Suprapubic skin (tissue), 4 donors: Measurements from ENCODE around the gene ERVFRD-1. TPM values are rescaled to one million over a fixed set of nuclear protein-coding genes. Genes with fewer than 3 reads are reported as not detected.
"Not testable (repeated sequence)": the region's sequence is repeated elsewhere in the genome, so short reads cannot be mapped to it uniquely, and the experiment has no call there.

Experiments
- DNase-seq, 2 donors: peaks; one replicate each; pipeline ENCODE4 v3.0.0-alpha.2; 2019; ENCODE audit warnings: low spot score in 2 of 2
- H3K27ac ChIP-seq: fragments of 200-600 bp; sonication (generic); one replicate; pipeline ENCODE4 v1.5.1; 2019
- H3K27me3 ChIP-seq: fragments of 200-600 bp; sonication (generic); one replicate; pipeline ENCODE4 v1.5.1; 2019
- H3K36me3 ChIP-seq: fragments of 200-600 bp; sonication (generic); one replicate; pipeline ENCODE4 v1.5.1; 2019
- H3K4me1 ChIP-seq: fragments of 200-600 bp; sonication (generic); one replicate; pipeline ENCODE4 v1.5.1; 2019
- H3K4me3 ChIP-seq: fragments of 200-600 bp; sonication (generic); one replicate; pipeline ENCODE4 v1.5.1; 2019; ENCODE audit warnings: mild to moderate bottlenecking
- H3K9me3 ChIP-seq: fragments of 200-600 bp; sonication (generic); one replicate; pipeline ENCODE4 v1.5.1; 2019
- EP300 ChIP-seq: sonication (generic); formaldehyde crosslinking; IDR thresholded peaks from one replicate; pipeline ENCODE4 v1.6.1; 2017; ENCODE audit warnings: antibody characterized with exemption
- POLR2A ChIP-seq, 2 donors: fragments of 450-650 bp; IDR thresholded peaks; one replicate each; pipeline ENCODE4 v1.6.1; 2017; ENCODE audit warnings: antibody characterized with exemption in 2 of 2, mild to moderate bottlenecking in 2 of 2, moderate library complexity in 2 of 2
- POLR2AphosphoS5 ChIP-seq, 3 donors: sonication (generic); formaldehyde crosslinking; IDR thresholded peaks; one replicate each; pipeline ENCODE4 v1.6.1; 2017; ENCODE audit warnings: antibody characterized with exemption in 3 of 3
- WGBS: methylation state at CpG from one replicate; pipeline ENCODE4 v1.1.5; 2018; 5-methylcytosine and 5-hydroxymethylcytosine counted together
- total RNA-seq, 4 donors: library from RNA; depleted of rRNA; stranded (reverse); fragments of >200 nt; gene quantifications; one replicate each; pipeline ENCODE4 v1.1.0, GENCODE V29; 2016
- TF ChIP-seq, protein P1 (sequence below), 2 donors: fragments of 200-600 bp in 1 of 2; fragments of 450-650 bp in 1 of 2; sonication (generic) in 1 of 2; IDR thresholded peaks; one replicate each; pipeline ENCODE4 v1.5.1; 2016 to 2019; ENCODE audit warnings: antibody characterized with exemption in 2 of 2, mild to moderate bottlenecking in 1 of 2, moderate library complexity in 1 of 2

ERVFRD-1 gene
- total RNA-seq, 4 donors from 2014 or later = not detected

- Histone ChIP-seq H3K27ac (no peak overlapping the region), H3K4me1 (peaks cover 42% of the 10 kb centered on the region), H3K4me3 (no peak overlapping the region), H3K36me3 (no peaks in the 10 kb centered on the region), H3K27me3 (no peaks in the 10 kb centered on the region), H3K9me3 (no peaks in the 10 kb centered on the region)
- DNase-seq = no peak
- 93% methylated on average over 2 of the region's 2 CpGs for WGBS
- TF ChIP-seq POLR2AphosphoS5 (IDR thresholded peaks at IDR 0.05) (no peak), EP300 (no peak), POLR2A (IDR thresholded peaks at IDR 0.05) (no peak)
- TF ChIP-seq, protein P1, sequence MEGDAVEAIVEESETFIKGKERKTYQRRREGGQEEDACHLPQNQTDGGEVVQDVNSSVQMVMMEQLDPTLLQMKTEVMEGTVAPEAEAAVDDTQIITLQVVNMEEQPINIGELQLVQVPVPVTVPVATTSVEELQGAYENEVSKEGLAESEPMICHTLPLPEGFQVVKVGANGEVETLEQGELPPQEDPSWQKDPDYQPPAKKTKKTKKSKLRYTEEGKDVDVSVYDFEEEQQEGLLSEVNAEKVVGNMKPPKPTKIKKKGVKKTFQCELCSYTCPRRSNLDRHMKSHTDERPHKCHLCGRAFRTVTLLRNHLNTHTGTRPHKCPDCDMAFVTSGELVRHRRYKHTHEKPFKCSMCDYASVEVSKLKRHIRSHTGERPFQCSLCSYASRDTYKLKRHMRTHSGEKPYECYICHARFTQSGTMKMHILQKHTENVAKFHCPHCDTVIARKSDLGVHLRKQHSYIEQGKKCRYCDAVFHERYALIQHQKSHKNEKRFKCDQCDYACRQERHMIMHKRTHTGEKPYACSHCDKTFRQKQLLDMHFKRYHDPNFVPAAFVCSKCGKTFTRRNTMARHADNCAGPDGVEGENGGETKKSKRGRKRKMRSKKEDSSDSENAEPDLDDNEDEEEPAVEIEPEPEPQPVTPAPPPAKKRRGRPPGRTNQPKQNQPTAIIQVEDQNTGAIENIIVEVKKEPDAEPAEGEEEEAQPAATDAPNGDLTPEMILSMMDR (IDR thresholded peaks at IDR 0.05) = no peak
Measured at GRCh38 chr6:11123978-11124377, 12.5 kb upstream of the ERVFRD-1 start.

GRCh38 chr6:11122380-11122779 is 10.9 kb upstream of the ERVFRD-1 start:
- Histone ChIP-seq H3K36me3 (no peaks in the 10 kb centered on the region), H3K27me3 (no peaks in the 10 kb centered on the region), H3K4me1 (peaks cover 42% of the 10 kb centered on the region), H3K4me3 (no peak overlapping the region), H3K27ac (no peak overlapping the region), H3K9me3 (no peaks in the 10 kb centered on the region)
- WGBS = 81% methylated on average over 1 of the region's 1 CpG
- DNase-seq = no peak
- TF ChIP-seq POLR2A (IDR thresholded peaks at IDR 0.05) (no peak), POLR2AphosphoS5 (IDR thresholded peaks at IDR 0.05) (no peak), EP300 (no peak)
- TF ChIP-seq, protein P1 (IDR thresholded peaks at IDR 0.05) = no peak

DNA sequence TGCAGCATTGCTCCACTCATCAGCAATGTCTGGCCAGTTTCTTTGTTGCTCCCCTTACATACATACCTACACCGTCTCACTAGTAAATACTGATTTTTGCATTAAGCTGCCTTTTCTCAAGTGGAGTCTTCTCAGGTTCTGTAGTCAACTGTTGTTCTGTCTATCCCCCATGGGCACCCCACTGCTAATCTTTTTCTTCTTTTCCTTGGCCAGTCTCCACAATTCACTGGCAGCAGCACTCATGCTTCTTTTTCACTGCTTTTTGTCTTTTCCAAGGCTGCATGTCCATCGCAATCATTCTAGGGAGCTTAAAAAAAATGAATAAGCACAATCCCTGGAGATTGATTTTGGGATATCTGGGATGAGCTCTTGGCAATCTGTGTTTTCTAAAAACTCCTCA is 10.3 kb upstream of the ERVFRD-1 start:
- Histone ChIP-seq H3K4me1 (peaks cover 37% of the 10 kb centered on the region), H3K4me3 (no peak overlapping the region), H3K9me3 (no peaks in the 10 kb centered on the region), H3K27ac (no peak overlapping the region), H3K27me3 (no peaks in the 10 kb centered on the region), H3K36me3 (no peaks in the 10 kb centered on the region)
- WGBS = 73% methylated on average over 2 of the region's 2 CpGs
- no peak for DNase-seq
- no peak for TF ChIP-seq POLR2A (IDR thresholded peaks at IDR 0.05)
- no peak for TF ChIP-seq POLR2AphosphoS5 (IDR thresholded peaks at IDR 0.05)
- TF ChIP-seq, protein P1 (IDR thresholded peaks at IDR 0.05) = no peak
- no peak for TF ChIP-seq EP300

- TF ChIP-seq EP300 = no peak
- no peak for TF ChIP-seq POLR2A (IDR thresholded peaks at IDR 0.05)
- TF ChIP-seq, protein P1 (IDR thresholded peaks at IDR 0.05) = no peak
- no peak for TF ChIP-seq POLR2AphosphoS5 (IDR thresholded peaks at IDR 0.05)
- Histone ChIP-seq H3K4me3 (no peak overlapping the region), H3K27me3 (no peaks in the 10 kb centered on the region), H3K27ac (no peak overlapping the region), H3K4me1 (peaks cover 32% of the 10 kb centered on the region), H3K36me3 (no peaks in the 10 kb centered on the region), H3K9me3 (no peaks in the 10 kb centered on the region)
- 54% methylated on average over 4 of the region's 4 CpGs for WGBS
- no peak for DNase-seq
Measured at GRCh38 chr6:11120271-11121005, 8.9 kb upstream of the ERVFRD-1 start.

- H3K27ac ChIP-seq, H3K27me3 ChIP-seq, DNase-seq, H3K9me3 ChIP-seq, H3K4me3 ChIP-seq, H3K36me3 ChIP-seq: not testable (repeated sequence)
- WGBS = 93% methylated on average over 11 of the region's 11 CpGs
- H3K4me1 ChIP-seq = peaks cover 18% of the 10 kb centered on the region
Measured at GRCh38 chr6:11115808-11116536, 4.4 kb upstream of the ERVFRD-1 start.
